ENCODE data around the gene NUDCD2. TPM values are rescaled to one million over a fixed set of nuclear protein-coding genes. Genes with fewer than 3 reads are reported as not detected.

The NUDCD2 gene
- total and polyA plus RNA-seq, 9 of the 15 experiments (the other 6 are each of a cell fraction or from before 2014, with no cell fraction given) = 14.6 to 76.9 (median 32.5) TPM

- TF ChIP-seq, protein P1, sequence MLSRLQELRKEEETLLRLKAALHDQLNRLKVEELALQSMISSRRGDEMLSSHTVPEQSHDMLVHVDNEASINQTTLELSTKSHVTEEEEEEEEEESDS (CRISPR knock-in tag; IDR thresholded peaks at IDR 0.05) = no peak
- TF ChIP-seq ZBTB17 (CRISPR knock-in tag; IDR thresholded peaks at IDR 0.05) (no peak), ZNF274 (IDR thresholded peaks at IDR 0.05; ENCODE audit: borderline replicate concordance, low read depth, low read length) (no peak), SRSF1 (IDR thresholded peaks at IDR 0.05; ENCODE audit: low read depth, low read length) (no peak), ZNF609 (CRISPR knock-in tag; IDR thresholded peaks at IDR 0.05; ENCODE audit: borderline replicate concordance) (no peak), ZNF655 (CRISPR knock-in tag; IDR thresholded peaks at IDR 0.05) (no peak), DLX4 (CRISPR knock-in tag; IDR thresholded peaks at IDR 0.05) (no peak), POLR2B (IDR thresholded peaks at IDR 0.05; ENCODE audit: low read depth, partially characterized antibody) (peak; percentile 92), PPARD (CRISPR knock-in tag; IDR thresholded peaks at IDR 0.05) (no peak), SMAD3 (CRISPR knock-in tag; conservative IDR thresholded peaks at IDR 0.05) (no peak), YY1 (IDR thresholded peaks at IDR 0.05; ENCODE audit: borderline replicate concordance in 1 of 3, control insufficient read depth in 1 of 3, extremely low read depth in 1 of 3, insufficient read depth in 3 of 3, insufficient read length in 1 of 3, insufficient replicate concordance in 2 of 3, low read depth in 1 of 3, low read length in 2 of 3) (peak; percentile 14 to 78 (median 57)), NR1H2 (CRISPR knock-in tag; IDR thresholded peaks at IDR 0.05) (no peak), RBM39 (optimal IDR thresholded peaks at IDR 0.05; ENCODE audit: low read depth, low read length) (no peak)
- TF ChIP-seq, protein P2, sequence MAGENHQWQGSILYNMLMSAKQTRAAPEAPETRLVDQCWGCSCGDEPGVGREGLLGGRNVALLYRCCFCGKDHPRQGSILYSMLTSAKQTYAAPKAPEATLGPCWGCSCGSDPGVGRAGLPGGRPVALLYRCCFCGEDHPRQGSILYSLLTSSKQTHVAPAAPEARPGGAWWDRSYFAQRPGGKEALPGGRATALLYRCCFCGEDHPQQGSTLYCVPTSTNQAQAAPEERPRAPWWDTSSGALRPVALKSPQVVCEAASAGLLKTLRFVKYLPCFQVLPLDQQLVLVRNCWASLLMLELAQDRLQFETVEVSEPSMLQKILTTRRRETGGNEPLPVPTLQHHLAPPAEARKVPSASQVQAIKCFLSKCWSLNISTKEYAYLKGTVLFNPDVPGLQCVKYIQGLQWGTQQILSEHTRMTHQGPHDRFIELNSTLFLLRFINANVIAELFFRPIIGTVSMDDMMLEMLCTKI (IDR thresholded peaks at IDR 0.05; ENCODE audit: partially characterized antibody) = no peak
- TF ChIP-seq, protein P3, sequence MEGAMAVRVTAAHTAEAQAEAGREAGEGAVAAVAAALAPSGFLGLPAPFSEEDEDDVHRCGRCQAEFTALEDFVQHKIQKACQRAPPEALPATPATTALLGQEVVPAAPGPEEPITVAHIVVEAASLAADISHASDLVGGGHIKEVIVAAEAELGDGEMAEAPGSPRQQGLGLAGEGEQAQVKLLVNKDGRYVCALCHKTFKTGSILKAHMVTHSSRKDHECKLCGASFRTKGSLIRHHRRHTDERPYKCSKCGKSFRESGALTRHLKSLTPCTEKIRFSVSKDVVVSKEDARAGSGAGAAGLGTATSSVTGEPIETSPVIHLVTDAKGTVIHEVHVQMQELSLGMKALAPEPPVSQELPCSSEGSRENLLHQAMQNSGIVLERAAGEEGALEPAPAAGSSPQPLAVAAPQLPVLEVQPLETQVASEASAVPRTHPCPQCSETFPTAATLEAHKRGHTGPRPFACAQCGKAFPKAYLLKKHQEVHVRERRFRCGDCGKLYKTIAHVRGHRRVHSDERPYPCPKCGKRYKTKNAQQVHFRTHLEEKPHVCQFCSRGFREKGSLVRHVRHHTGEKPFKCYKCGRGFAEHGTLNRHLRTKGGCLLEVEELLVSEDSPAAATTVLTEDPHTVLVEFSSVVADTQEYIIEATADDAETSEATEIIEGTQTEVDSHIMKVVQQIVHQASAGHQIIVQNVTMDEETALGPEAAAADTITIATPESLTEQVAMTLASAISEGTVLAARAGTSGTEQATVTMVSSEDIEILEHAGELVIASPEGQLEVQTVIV (CRISPR knock-in tag; IDR thresholded peaks at IDR 0.05; ENCODE audit: borderline replicate concordance) = no peak
Observed at GRCh38 chr5:163505368-163506094, 45.6 kb upstream of the NUDCD2 start, which contains the start of gene MAT2B (continued).

All from K562 (cell line).